H9 (cell line): ENCODE results near the gene TLK2. TPM values are rescaled to one million over a fixed set of nuclear protein-coding genes. Genes with fewer than 3 reads are reported as not detected.
A peak's percentile ranks its signal among the peaks of the same experiment; 100 is the strongest.

Experiments
- DNase-seq: peaks from one replicate; pipeline ENCODE4 v3.0.0-alpha.2; 2017
- H2AFZ ChIP-seq: one replicate; pipeline ENCODE4 v1.6.1; 2013; ENCODE audit warnings: mild to moderate bottlenecking, low read length, control low read depth, moderate library complexity
- H2AK5ac ChIP-seq: 2 replicates; pipeline ENCODE4 v1.6.1; 2013; ENCODE audit warnings: low read length, control low read depth, mixed read lengths; ENCODE audit not compliant: insufficient read length
- H2BK120ac ChIP-seq: one replicate; pipeline ENCODE4 v1.6.1; 2013; ENCODE audit warnings: low read depth, mild to moderate bottlenecking, low read length, control low read depth, inconsistent platforms; ENCODE audit not compliant: poor library complexity, severe bottlenecking
- H2BK12ac ChIP-seq: 2 replicates; pipeline ENCODE4 v1.6.1; 2013; ENCODE audit warnings: low read length, control low read depth, mixed read lengths, low read depth; ENCODE audit not compliant: insufficient read length
- H2BK15ac ChIP-seq: 2 replicates; pipeline ENCODE4 v1.6.1; 2013; ENCODE audit warnings: low read depth, low read length, control low read depth
- H2BK20ac ChIP-seq: one replicate; pipeline ENCODE4 v1.6.1; 2013; ENCODE audit warnings: low read depth, mild to moderate bottlenecking, low read length, control low read depth, inconsistent platforms; ENCODE audit not compliant: poor library complexity, severe bottlenecking
- H2BK5ac ChIP-seq: 2 replicates; pipeline ENCODE4 v1.6.1; 2013; ENCODE audit warnings: low read length, control low read depth, mixed read lengths; ENCODE audit not compliant: insufficient read length
- H3K14ac ChIP-seq: 2 replicates; pipeline ENCODE4 v1.6.1; 2013; ENCODE audit warnings: low read length, control low read depth; ENCODE audit not compliant: insufficient read depth
- H3K18ac ChIP-seq: 2 replicates; pipeline ENCODE4 v1.6.1; 2013; ENCODE audit warnings: low read depth, mild to moderate bottlenecking, mixed read lengths, low read length, control low read depth; ENCODE audit not compliant: insufficient read length
- H3K23ac ChIP-seq: 2 replicates; pipeline ENCODE4 v1.6.1; 2013; ENCODE audit warnings: low read length, control low read depth, mixed read lengths, low read depth; ENCODE audit not compliant: insufficient read length
- H3K23me2 ChIP-seq: 2 replicates; pipeline ENCODE4 v1.6.1; 2013; ENCODE audit warnings: low read depth, mild to moderate bottlenecking, mixed read lengths, low read length, control low read depth; ENCODE audit not compliant: insufficient read length, poor library complexity, severe bottlenecking
- H3K27ac ChIP-seq: 2 replicates; pipeline ENCODE4 v1.5.1; 2013; ENCODE audit warnings: low read length, control low read depth, mixed read lengths, low read depth; ENCODE audit not compliant: insufficient read length
- H3K27me3 ChIP-seq: 2 replicates; pipeline ENCODE4 v1.6.1; 2013; ENCODE audit warnings: low read length, control low read depth, inconsistent platforms; ENCODE audit not compliant: insufficient read depth
- H3K4ac ChIP-seq: 2 replicates; pipeline ENCODE4 v1.6.1; 2013; ENCODE audit warnings: low read depth, mild to moderate bottlenecking, control low read depth, inconsistent platforms, low read length, moderate library complexity
- H3K4me1 ChIP-seq: 2 replicates; pipeline ENCODE4 v1.6.1; 2013; ENCODE audit warnings: low read length, control low read depth, inconsistent platforms; ENCODE audit not compliant: insufficient read depth
- H3K4me2 ChIP-seq: 2 replicates; pipeline ENCODE4 v1.6.1; 2013; ENCODE audit warnings: low read length, control low read depth, mixed read lengths; ENCODE audit not compliant: insufficient read length, insufficient read depth
- H3K56ac ChIP-seq: 2 replicates; pipeline ENCODE4 v1.6.1; 2013; ENCODE audit warnings: low read depth, mild to moderate bottlenecking, mixed read lengths, low read length, control low read depth; ENCODE audit not compliant: insufficient read length
- H3K79me1 ChIP-seq: 2 replicates; pipeline ENCODE4 v1.6.1; 2013; ENCODE audit warnings: low read depth, mild to moderate bottlenecking, moderate library complexity, low read length, control low read depth, inconsistent platforms; ENCODE audit not compliant: insufficient read depth, poor library complexity, severe bottlenecking
- H3K79me2 ChIP-seq: 2 replicates; pipeline ENCODE4 v1.6.1; 2013; ENCODE audit warnings: low read length, control low read depth, inconsistent platforms; ENCODE audit not compliant: insufficient read depth
- H3K9ac ChIP-seq: 2 replicates; pipeline ENCODE4 v1.6.1; 2013; ENCODE audit warnings: low read length, control low read depth, mixed read lengths; ENCODE audit not compliant: insufficient read length; ENCODE audit errors: extremely low read depth
- H3K9me3 ChIP-seq: one replicate; pipeline ENCODE4 v1.6.1; 2013; ENCODE audit warnings: low read depth, low read length, inconsistent platforms; ENCODE audit not compliant: control insufficient read depth
- H3T11ph ChIP-seq: one replicate; pipeline ENCODE4 v1.6.1; 2013; ENCODE audit warnings: mild to moderate bottlenecking, low read length, control low read depth, inconsistent platforms
- H4K20me1 ChIP-seq: one replicate; pipeline ENCODE4 v1.6.1; 2013; ENCODE audit not compliant: control insufficient read depth, insufficient read length, insufficient read depth
- H4K5ac ChIP-seq: 2 replicates; pipeline ENCODE4 v1.6.1; 2013; ENCODE audit warnings: low read depth, mild to moderate bottlenecking, mixed read lengths, low read length, control low read depth; ENCODE audit not compliant: insufficient read length
- H4K8ac ChIP-seq: replicated peaks from 2 replicates; pipeline ENCODE4 v1.6.1; 2013; ENCODE audit warnings: low read length, control low read depth, mixed read lengths, low read depth; ENCODE audit not compliant: insufficient read length
- H4K91ac ChIP-seq: 2 replicates; pipeline ENCODE4 v1.6.1; 2013; ENCODE audit warnings: low read depth, mild to moderate bottlenecking, moderate library complexity, mixed read lengths, low read length, control low read depth; ENCODE audit not compliant: insufficient read length
- H3K27ac Mint-ChIP-seq, 3 experiments: 2 replicates in 2 of 3; 3 replicates in 1 of 3; pipeline ENCODE4 v1.8.0; 2020 to 2021; ENCODE audit warnings: mixed read lengths in 3 of 3, mild to moderate bottlenecking in 1 of 3, moderate library complexity in 1 of 3
- H3K27me3 Mint-ChIP-seq: 2 replicates; pipeline ENCODE4 v1.8.0; 2021; ENCODE audit warnings: low read depth, mild to moderate bottlenecking, moderate library complexity, mixed read lengths
- H3K36me3 Mint-ChIP-seq, 3 experiments: 2 replicates in 2 of 3; 3 replicates in 1 of 3; pipeline ENCODE4 v1.8.0; 2020 to 2021; ENCODE audit warnings: low read depth in 3 of 3, mixed read lengths in 3 of 3; ENCODE audit not compliant: insufficient read depth in 1 of 3
- H3K4me1 Mint-ChIP-seq, 2 experiments: 2 replicates each; pipeline ENCODE4 v1.8.0; 2020; ENCODE audit warnings: mixed read lengths in 2 of 2
- H3K4me3 Mint-ChIP-seq, 2 experiments: 2 replicates in 1 of 2; 3 replicates in 1 of 2; pipeline ENCODE4 v1.8.0; 2020 to 2021; ENCODE audit warnings: mild to moderate bottlenecking in 2 of 2, mixed read lengths in 2 of 2, moderate library complexity in 1 of 2
- H3K9me3 Mint-ChIP-seq, 2 experiments: 2 replicates in 1 of 2; 3 replicates in 1 of 2; pipeline ENCODE4 v1.8.0; 2020; ENCODE audit warnings: mild to moderate bottlenecking in 2 of 2, mixed read lengths in 2 of 2, moderate library complexity in 1 of 2
- WGBS: extraction: QIAGEN DNeasy Blood & Tissue Kit; methylation state at CpG from one replicate; pipeline ENCODE4 v1.1.7; 2013; ENCODE audit warnings: missing lambda C conversion rate, low lambda C conversion rate, mixed read lengths; ENCODE audit not compliant: insufficient read length; ENCODE audit errors: extremely low coverage; 5-methylcytosine and 5-hydroxymethylcytosine counted together
- total RNA-seq: library from RNA; stranded (reverse); gene quantifications from 2 replicates; pipeline ENCODE4 v1.2.1, GENCODE V29; 2021
- TF ChIP-seq, protein P1 (sequence below): fragments of 200-600 bp; sonication (generic); conservative IDR thresholded peaks from 3 replicates; pipeline ENCODE4 v1.8.0; 2021; ENCODE audit warnings: antibody characterized with exemption, mild to moderate bottlenecking

The TLK2 gene
- total RNA-seq, 1 experiment from 2014 or later, result 63.7 TPM

DNA sequence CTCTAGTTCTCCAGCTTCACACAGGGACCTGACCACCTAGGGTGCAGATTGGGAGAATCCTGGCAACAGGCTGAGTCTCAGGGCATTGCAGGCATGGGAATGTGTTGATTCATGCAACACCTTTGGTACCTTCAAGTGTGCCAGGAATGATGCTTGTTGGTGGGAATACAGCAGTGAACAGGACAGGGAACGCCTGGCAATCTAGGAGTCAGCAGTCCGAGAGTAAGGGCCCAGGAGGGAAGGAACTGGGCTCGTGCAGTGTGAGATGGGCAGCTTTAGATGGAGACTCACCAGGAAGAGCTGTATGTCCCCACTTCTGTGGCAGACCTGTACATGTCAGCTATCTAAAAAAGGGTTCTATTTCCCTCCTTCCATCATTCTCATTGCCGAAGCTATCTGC, 136.9 kb downstream of the TLK2 start:
- Histone ChIP-seq H2BK15ac (no peak overlapping the region), H4K5ac (no peak overlapping the region), H3K18ac (no peak overlapping the region), H2BK5ac (no peak overlapping the region), H3K14ac (no peak overlapping the region), H3K4ac (no peak overlapping the region), H4K91ac (no peak overlapping the region), H3K27ac (no peak overlapping the region), H2BK20ac (no peak overlapping the region), H2BK120ac (no peak overlapping the region), H2AFZ (no peak overlapping the region), H3K23me2 (no peaks in the 10 kb centered on the region), H3K9me3 (no peaks in the 10 kb centered on the region), H3K23ac (no peak overlapping the region), H3K4me1 (no peaks in the 10 kb centered on the region), H4K20me1 (no peaks in the 10 kb centered on the region), H3K4me2 (no peak overlapping the region), H4K8ac (no peak overlapping the region), H3K27me3 (no peaks in the 10 kb centered on the region), H2AK5ac (no peak overlapping the region), H3K9ac (no peak overlapping the region), H3K56ac (no peak overlapping the region), H3T11ph (no peak overlapping the region), H2BK12ac (no peak overlapping the region), H3K79me2 (no peaks in the 10 kb centered on the region), H3K79me1 (no peaks in the 10 kb centered on the region)
- Mint-ChIP-seq H3K4me1 (peaks cover 26% of the 10 kb centered on the region in 2 experiments), H3K27ac (peak overlapping the region in 2 of 3 experiments; percentile 28 to 79; a peak in 3 of 7 replicates), H3K36me3 (peaks cover 5 to 42% (median 35%) of the 10 kb centered on the region in 3 experiments; a peak in 5 of 7 replicates), H3K9me3 (no peaks in the 10 kb centered on the region), H3K27me3 (no peaks in the 10 kb centered on the region), H3K4me3 (no peak overlapping the region)
- TF ChIP-seq, protein P1, sequence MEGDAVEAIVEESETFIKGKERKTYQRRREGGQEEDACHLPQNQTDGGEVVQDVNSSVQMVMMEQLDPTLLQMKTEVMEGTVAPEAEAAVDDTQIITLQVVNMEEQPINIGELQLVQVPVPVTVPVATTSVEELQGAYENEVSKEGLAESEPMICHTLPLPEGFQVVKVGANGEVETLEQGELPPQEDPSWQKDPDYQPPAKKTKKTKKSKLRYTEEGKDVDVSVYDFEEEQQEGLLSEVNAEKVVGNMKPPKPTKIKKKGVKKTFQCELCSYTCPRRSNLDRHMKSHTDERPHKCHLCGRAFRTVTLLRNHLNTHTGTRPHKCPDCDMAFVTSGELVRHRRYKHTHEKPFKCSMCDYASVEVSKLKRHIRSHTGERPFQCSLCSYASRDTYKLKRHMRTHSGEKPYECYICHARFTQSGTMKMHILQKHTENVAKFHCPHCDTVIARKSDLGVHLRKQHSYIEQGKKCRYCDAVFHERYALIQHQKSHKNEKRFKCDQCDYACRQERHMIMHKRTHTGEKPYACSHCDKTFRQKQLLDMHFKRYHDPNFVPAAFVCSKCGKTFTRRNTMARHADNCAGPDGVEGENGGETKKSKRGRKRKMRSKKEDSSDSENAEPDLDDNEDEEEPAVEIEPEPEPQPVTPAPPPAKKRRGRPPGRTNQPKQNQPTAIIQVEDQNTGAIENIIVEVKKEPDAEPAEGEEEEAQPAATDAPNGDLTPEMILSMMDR, result no peak
- no peak for DNase-seq
- no CpG with 5 or more reads among the region's 4 CpGs for WGBS
